PC-3 (cell line): ENCODE measurements around the gene TXNDC2.
"Not testable (repeated sequence)": the region's sequence is repeated elsewhere in the genome, so short reads cannot be mapped to it uniquely, and the experiment has no call there.

Source experiments
- CTCF ChIP-seq: fragments of 300-600 bp; sonication (generic); conservative IDR thresholded peaks from 2 replicates; pipeline ENCODE4 v1.5.1; 2017; ENCODE audit warnings: antibody characterized with exemption, low read depth, mild to moderate bottlenecking, low read length
- EZH2phosphoT487 ChIP-seq: fragments of 300-600 bp; sonication (generic); IDR thresholded peaks from 2 replicates; pipeline ENCODE4 v1.6.1; 2018; ENCODE audit warnings: mild to moderate bottlenecking, antibody characterized with exemption, low read length, borderline replicate concordance

GRCh38 chr18:9891515-9891914, 5.7 kb downstream of the TXNDC2 start:
- not testable (repeated sequence) for TF ChIP-seq CTCF, EZH2phosphoT487
